Measurements from ENCODE around the gene RNF167.

Gene RNF167

GRCh38 chr17:4949321-4950074 lies 9.4 kb downstream of the RNF167 start (continued):
- TF ChIP-seq PRDM4 (tag by site-specific recombination; IDR thresholded peaks at IDR 0.05) (peak; percentile 37; the same call in 1 of the 2 replicates), KLF16 (tag by site-specific recombination; IDR thresholded peaks at IDR 0.05) (peak; percentile 63; the same call in 1 of the 2 replicates), ZSCAN18 (tag by site-specific recombination; IDR thresholded peaks at IDR 0.05) (peak; percentile 39; the same call in 1 of the 2 replicates), ZBTB11 (tag by site-specific recombination; conservative IDR thresholded peaks at IDR 0.05; ENCODE audit: low read depth) (0 out of 2 replicates have a peak, but pooled peaks have one; percentile 32), ZNF274 (IDR thresholded peaks at IDR 0.05; ENCODE audit: low read length) (no peak), ZNF274 (tag by site-specific recombination; IDR thresholded peaks at IDR 0.05; ENCODE audit: borderline replicate concordance) (no peak), ZNF777 (tag by site-specific recombination; IDR thresholded peaks at IDR 0.05; ENCODE audit: borderline replicate concordance) (peak; percentile 89; the same call in 1 of the 2 replicates), ZEB2 (tag by site-specific recombination; IDR thresholded peaks at IDR 0.05) (peak; percentile 25; the same call in 1 of the 2 replicates), YY1 (tag by site-specific recombination; IDR thresholded peaks at IDR 0.05) (peak; percentile 45; the same call in 1 of the 2 replicates), ZFHX2 (tag by site-specific recombination; conservative IDR thresholded peaks at IDR 0.05) (peak; percentile 48), ZFP69B (tag by site-specific recombination; IDR thresholded peaks at IDR 0.05) (peak; percentile 53; the same call in 1 of the 2 replicates), ZNF391 (tag by site-specific recombination; IDR thresholded peaks at IDR 0.05; ENCODE audit: borderline replicate concordance, low read depth) (peak; percentile 43; the same call in 1 of the 2 replicates), ZSCAN30 (tag by site-specific recombination; IDR thresholded peaks at IDR 0.05) (peak; percentile 36; the same call in 1 of the 2 replicates), WT1 (tag by site-specific recombination; IDR thresholded peaks at IDR 0.05) (peak; percentile 28; the same call in 1 of the 2 replicates), ZNF664 (tag by site-specific recombination; IDR thresholded peaks at IDR 0.05) (no peak), ZNF138 (tag by site-specific recombination; IDR thresholded peaks at IDR 0.05; ENCODE audit: borderline replicate concordance) (no peak), GLI4 (tag by site-specific recombination; IDR thresholded peaks at IDR 0.05) (no peak), BCL6B (tag by site-specific recombination; IDR thresholded peaks at IDR 0.05) (peak; percentile 98), BCL11B (tag by site-specific recombination; IDR thresholded peaks at IDR 0.05; ENCODE audit: low read depth) (peak; percentile 86), ZNF426 (tag by site-specific recombination; IDR thresholded peaks at IDR 0.05) (no peak), ZNF596 (tag by site-specific recombination; IDR thresholded peaks at IDR 0.05) (0 out of 2 replicates have a peak, but pooled peaks have one; percentile 26), ZNF10 (tag by site-specific recombination; IDR thresholded peaks at IDR 0.05) (peak; percentile 75), KLF17 (tag by site-specific recombination; IDR thresholded peaks at IDR 0.05) (peak; percentile 98)

All from HEK293 (cell line).